NCI-H128 (cell line): ENCODE data around the gene GRIN3A.
"Not testable (repeated sequence)": the region's sequence is repeated elsewhere in the genome, so short reads cannot be mapped to it uniquely, and the experiment has no call there.

Source experiments
- DNase-seq: peaks from one replicate; lab custom pipeline; 2025; ENCODE audit not compliant: unreplicated experiment; lab: John Stamatoyannopoulos, UW

Gene GRIN3A

DNA sequence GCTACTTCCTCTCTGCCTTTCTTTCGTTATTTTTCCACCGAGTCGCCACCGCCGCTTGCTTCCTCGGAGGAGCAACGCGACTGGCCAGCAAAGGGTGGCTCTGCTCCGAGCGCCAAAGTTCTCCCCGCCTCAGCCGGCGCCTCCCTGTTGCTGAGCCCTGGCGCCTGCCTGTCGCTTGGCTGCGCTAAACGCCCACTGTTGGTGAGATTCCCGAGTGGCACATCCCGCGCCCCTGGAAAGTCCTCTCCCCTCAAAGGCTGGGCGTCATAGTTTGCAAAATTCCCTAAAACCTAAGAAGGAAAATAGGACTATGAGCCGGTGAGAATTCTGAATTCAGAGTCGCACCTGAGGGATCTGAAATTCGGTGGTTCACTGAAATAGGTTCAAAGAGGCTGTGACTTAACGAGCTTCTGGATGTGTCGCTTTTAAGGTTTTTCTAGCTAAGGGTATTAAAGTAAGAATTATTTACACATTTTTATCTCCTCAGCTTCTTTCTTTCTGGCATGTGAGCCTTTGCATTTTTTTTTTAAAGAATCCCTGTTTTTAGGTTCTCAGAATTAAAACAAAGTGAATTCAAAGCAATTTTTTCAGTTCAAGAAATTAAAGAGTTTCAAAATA, at the start of gene GRIN3A:
GRIN3A (minus strand) TSS at position 82 of the 618 bp plus-strand sequence. CDS start 668 bp downstream, outside the sequence.
- DNase-seq = peak; percentile 40

DNA sequence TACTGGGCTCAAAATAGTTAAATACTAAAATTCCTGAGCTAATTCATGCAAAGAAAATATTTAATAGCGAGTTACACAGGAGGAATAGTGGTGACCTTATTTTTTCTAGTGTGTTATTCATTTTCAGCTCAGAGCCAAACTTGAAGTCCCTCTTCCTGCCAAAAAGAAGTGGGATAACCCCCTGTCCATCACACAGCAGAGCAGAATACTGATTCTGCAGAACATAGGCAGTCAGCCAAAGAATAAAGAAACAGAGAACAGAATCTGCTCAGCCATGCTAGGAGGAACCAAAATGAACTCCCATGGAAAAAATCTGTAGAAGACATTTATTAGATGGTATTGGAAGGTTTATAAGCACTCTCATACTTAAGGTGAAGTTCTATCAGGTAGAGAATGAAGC, 49.4 kb upstream of the GRIN3A start:
- no peak for DNase-seq

DNA sequence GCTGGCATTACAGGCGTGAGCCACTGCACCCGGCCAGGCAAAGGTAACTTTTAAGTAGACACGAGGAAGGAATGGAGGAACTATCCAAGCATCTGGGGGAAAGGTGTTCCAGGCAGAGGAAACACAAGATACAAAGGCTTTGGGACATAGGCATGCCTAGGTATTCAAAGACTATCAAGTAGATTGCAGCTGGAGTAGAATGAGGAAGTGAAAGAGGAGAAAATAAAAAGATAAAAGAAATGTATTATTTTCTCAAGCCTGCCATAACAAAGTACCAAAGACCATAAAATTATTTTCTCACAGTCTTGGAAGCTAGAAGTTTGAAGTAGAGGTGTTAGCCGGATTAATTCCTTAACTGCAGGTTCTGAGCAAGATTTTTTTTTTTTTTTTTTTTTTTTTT, 39.9 kb upstream of the GRIN3A start:
- DNase-seq = no peak

DNA sequence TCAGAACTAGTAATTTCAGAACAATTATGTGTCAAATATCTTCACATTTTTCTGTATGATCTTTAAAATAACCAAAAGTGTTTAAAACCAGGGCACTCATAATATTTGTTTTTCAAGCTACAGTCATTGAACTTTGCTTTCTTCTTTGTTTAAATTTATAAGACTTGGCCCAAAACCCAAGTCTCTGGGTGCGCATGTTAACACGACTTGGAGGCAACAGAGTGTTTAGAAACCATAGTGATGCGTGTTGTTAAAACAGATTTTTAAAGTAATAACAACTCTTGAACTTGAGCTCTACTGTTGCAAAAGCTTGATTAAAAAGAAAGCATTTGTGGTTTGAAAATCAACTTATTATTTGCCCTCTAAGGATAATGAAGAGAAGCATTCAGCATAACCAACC, 26.0 kb upstream of the GRIN3A start:
- no peak for DNase-seq

DNA sequence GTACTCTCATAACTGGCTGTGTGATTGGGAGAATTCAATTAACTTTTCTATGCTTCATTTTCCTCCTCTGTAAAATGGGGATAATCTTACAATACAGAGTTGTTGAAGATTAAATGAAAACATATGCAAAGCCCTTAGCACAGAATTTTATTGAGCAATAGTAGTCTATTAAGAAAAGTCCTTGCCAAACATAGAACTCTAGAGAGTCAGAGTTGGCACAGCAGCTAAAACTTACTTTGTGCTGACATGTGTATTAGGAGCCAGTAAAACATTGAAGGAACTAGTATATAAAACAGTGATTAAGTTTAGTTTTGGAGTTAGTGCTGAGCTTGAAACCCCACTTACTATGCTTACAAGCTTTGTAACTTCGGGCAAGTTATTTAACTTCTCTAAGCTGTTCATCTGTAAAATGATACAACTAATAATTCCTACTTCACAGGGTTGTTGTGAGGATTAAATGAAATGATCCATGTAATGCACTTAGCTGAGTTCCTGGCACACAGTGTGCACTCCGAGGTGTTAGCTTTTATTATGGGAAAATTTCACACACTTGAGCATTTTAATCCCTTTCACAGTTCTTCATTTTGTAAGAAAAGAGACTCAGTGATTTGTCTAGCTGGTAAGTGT, 20.0 kb upstream of the GRIN3A start:
- DNase-seq = no peak

DNA sequence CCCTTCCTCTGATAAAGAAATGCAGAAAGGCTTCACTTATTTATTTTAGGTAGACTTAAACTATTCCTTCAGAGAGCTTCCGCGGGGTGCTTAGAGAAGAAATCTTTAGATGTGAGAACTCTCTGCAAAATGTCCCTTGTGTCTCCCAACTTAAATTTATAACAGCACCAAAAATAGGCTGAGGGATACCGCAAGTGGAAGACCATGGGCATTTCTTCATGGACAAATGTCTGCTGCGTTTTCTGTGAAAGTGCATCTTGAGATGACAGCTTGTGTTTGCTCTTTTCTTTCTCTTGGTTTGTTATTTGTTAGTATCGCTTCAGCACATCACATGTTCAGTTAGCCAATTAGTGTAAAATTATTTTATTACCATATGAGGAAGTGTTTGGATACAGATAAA, 15.3 kb upstream of the GRIN3A start:
- no peak for DNase-seq

DNA sequence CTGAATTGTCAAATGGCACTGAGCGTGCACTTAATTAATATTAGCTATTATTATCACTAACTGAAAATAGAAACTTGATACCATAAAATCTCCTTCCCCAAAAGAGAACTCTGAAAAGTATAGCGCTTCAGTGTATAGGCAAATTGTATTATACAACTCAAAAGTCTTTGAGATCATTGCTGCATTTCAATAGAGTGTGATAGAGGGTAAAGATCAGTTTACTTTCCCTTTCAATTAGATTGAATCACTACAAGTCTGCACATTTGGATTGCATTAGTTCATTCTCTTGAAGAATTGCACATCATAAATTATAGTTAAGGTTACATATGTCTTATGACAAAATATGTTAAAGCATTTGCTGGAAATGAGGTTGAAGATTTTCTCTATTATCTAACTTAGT, 13.4 kb upstream of the GRIN3A start:
- DNase-seq = no peak

DNA sequence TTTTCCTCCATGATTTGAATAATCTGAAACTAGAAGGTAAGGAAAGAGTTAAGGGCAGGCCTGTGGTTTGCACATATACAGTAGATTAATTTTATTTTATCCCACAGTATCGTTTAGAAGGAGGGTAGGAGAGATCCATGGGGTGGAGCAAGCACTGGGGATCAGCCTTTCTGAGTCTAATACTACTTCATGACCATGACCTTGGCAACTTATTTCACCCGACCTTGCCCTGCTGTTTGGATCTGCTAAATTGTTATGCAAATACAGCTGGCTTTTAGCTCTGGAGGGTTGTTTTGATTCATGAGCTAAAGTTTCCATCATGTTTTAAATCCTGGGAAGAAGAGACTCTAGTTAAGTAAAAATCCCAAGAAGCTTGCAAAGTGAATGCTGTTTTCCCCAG, 864 bp upstream of the GRIN3A start:
- DNase-seq = no peak

DNA sequence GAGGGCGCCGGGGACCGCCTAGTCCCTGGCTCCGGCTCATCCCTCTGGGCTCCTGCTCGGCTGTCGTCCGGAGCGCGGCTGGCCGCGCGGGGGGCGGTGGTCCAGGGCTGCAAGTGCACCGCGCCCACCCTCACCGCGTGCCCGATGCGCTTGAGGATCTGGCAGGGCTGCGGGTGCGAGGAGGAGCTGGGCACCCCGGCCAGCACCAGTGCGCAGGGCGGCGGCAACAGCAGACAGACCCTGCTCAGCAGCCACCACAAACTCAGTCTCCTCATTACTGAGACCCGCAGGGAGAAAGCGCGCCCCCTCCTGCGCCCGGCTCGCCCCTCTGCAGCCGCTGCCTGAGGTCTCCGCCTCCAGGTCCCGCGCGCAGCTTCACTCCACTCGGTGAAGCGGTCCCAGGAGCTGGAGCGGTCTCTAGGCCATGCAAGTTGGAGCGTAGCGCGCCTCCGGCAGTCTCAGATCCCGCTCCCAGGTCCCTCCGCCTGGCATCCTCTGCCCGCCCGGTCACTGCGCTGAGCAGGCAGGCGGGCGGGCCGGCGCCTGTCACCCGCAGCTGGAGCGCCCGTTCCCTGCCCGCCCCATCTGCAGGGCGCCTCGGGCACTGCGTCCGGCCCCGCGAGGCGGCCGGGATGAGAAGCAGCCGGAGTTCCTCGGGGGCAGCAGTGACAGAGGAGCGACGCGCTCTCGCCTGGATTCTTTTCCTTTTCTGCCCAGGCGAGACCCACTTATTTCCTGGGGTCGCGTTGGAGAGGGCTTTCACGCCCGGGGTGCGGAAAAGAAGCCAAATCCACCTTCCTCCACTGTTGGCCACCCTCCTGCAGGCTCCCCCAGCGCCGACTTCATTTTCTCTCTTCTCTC, 512 bp downstream of the GRIN3A start:
- DNase-seq = no peak

DNA sequence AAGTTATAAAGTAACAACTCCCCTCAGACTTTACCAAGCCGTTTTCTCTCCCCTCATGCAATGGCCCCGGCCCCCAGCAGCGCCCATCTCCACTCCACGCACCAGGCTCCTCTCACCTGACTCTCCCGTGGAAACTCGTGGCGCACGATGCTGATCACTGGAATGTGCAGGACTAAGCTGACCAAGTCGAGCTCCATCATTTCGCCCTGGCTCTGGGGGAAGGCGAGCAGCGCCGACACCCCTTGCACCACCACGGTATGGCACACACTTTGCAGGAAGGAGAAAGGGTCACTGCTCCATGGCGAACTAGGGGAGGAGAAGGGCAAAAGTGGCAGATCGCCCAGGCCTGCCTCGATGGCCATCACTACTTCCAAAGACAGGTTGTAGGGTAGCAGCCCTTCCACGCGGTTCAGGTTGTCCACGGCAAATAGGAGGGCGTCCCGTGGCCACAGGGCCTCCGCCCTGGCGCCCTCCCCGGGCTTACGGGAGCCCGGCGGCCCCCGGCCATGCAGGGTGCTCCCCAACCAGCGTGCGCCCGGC, 1.2 kb downstream of the GRIN3A start:
- no peak for DNase-seq

DNA sequence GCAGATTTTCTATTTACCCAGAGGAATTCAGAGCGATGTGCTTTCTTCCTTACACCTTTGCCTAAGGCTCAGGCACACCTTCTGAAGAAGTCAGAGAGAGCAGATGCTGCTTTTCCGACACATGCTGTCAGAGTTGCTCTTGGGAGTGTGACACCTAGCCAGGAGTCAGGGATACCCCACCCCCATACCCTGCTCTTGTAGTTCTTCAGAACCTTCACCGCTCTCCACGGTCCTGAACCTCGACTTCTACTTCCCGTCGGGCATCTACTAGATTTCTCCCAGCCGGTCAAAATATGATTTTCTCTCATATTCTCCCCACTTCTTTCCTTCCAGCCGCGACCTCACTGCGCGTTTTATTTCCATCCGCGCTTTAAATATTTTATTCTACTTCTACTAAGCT, 1.7 kb downstream of the GRIN3A start:
- DNase-seq = no peak

DNA sequence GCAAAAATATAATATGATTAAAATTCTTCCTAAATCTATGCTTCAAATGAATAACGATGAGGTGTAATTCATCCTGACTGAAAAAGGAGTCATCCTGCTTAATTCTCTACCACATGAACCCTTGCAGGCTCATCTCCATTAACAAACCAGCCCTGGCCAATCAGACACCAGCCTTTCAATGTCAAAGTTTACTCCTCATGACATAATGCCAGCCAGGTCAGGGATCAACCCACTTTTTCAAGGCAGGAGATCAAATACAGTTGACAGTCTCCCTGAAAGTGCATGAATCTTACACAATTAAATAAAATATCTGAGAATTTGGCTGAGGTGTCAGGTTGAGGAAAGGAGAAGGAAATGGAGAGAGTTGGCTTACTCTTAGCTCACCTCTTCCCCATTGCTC, 7.0 kb downstream of the GRIN3A start:
- no peak for DNase-seq

DNA sequence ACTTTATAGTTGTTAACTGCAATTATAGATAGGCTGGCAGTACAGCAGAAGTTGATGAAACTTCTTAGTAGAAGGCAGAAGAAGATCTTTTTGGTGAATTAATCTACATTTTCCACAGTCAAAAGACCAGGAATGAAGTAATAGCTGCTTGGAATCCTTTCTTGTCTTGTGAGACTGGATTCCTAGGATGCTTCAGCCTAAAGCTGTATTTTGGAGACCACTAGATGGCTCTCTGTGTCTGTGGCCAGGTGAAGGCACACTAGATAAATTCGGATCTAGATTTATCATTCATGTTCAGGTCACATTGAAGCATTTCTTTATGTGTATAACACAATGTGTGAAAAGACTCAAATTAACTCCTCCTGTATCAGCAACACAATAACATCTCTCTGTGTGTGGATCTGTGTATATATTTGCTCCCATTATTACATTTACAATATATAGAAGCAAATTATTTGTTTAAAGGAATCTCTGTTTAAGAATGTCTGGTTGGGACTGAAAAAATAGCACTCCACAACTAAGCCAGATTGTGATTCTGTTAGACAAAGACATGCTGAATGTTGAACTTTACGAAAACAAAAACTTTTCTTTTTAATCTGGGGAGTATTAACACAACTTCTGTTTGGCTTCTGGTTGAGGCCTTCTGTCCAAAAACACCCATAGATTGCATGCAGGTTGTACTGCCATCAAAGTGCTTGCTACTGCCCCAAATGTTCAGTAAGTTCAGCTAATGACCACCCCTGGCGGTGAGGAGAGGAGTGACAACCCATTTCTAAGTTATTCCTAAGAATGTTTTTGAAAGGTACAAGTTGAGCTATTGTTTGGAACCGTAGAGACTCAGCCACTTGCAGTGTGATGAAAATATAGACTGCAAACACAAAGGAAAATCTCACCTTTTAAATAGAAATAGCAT, 10.6 kb downstream of the GRIN3A start:
- DNase-seq = no peak

DNA sequence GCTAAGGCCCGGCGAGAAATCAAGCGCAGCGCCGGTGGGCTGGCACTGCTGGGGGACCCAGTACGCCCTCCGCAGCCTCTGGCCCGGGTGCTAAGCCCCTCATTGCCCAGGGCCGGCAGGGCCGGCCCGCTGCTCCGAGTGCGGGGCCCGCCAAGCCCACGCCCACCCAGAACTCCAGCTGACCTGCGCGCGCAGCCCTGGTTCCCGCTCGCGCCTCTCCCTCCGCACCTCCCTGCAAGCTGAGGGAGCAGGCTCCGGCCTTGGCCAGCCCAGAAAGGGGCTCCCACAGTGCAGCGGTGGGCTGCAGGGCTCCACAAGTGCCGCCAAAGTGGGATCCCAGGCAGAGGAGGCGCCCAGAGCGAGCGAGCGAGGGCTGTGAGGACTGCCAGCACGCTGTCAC, 14.2 kb downstream of the GRIN3A start:
- DNase-seq = not testable (repeated sequence)

DNA sequence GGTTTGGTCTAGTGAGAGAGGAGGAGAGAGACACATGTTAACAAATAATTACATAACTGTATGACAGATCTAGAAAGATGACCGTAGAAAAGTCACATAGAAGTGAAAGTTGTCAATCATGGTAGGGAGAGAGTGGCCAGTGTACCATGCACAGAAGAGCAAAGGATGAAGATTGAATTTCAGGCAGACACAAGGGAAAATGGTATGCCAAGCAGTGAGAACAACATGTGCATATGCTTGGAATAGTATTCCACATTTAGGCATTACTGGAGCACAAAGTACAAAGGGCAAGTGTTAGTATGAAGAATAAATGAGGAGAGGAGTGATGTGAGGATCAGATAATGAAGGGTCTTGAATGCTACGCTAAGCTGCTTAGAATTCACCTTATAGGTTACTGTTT, 20.3 kb downstream of the GRIN3A start:
- no peak for DNase-seq

DNA sequence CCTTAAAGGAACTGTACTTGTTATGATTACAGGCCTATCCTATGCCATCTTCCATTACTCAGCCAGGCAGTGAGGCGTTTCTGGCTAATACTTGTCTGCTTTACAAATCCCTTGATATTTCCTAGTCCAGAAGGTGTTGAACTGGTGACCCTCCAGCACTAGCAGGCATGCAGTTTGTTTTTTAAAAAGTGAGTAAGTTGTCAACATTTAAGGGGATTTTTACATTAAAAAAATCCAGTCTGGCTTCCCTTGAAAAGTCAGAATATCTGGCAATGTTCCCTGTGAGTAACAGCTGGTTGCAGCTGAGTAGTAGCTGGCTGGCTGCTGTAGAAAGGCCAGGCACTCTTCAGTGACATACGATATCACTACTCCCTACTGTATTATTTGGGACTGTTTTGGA, 21.8 kb downstream of the GRIN3A start:
- no peak for DNase-seq

DNA sequence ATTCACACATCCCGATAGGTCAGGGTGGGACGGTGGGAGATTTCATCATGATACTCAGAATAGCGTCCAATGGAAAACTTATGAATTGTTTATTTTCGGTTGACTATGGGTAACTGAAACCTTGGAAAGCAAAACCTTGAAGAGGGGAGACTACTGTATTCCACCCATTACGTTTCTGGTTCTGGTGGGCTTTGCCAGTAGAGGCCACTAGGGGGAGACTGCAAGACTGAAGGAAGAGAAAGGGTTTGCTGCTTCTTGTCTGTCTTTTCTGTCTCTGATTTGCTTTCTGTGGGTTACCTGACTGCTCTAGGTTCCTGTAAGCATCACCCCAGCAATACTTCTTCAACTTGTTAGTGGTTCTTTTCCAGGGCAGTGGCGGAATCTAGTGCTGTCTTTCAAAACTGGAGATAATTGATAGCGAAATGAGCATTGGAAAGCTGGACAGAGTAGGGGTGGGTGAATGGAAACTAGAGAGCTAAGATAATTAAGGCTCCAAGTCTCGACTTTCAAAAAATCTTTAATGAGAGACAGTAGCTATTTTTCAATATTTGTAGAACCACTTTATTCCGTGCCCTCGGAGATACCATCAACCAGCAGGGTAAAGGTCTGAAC, 27.0 kb downstream of the GRIN3A start:
- DNase-seq = no peak

DNA sequence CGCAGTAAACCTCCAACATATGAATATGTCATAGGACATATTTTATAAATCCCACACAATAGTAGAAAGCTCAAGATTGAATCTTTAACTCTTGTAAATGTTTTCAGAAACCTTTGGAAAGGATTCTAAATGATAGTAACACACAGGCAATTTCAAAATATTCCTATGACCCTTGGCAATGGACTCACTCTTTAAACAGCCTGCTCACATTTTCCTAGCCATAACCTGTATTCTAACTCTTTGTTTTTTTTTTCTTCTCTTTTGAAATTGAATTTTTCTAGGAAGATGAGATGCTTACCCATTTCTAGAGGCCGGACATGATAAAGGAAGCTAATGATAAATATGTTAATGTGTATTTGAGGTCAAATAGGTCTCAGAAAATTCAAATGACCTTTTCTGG, 29.6 kb downstream of the GRIN3A start:
- DNase-seq = no peak

DNA sequence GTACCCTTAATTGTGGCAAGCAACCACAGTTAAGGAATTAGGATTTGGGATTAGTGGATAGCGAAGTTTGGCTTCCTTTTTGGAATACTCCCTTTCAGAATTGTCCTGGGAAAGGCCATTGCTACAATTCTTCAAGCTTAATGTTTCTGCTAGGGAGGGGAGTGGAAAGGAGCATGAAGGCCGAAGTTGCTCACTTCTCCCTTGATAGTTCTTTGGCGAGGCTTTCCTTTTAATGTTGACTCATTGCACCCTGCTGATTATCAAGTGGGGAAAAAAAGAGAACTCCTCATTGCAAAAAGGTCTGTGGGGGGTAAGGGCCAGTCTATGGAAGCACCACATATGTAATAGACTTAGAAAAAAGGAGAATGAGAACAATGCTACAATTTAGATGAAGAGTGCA, 30.7 kb downstream of the GRIN3A start:
- DNase-seq = no peak

DNA sequence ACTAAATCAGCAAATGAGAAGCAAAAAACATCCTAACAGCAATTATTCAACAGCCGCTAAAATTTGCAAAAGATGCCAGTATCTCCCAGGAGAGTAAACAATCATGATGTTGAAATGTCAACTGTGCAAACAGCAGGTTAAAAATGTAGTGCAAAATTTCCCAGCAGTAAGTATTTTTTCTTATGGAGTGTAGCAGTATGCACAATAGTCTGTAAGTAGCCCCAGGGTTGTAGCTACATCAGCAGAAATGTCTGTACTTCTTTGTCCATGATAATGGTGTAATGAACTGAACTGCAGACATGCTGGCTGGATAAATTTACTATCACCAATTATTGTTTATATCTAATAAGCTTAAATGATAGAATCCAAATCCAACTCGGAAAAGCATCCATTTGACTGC, 31.4 kb downstream of the GRIN3A start:
- no peak for DNase-seq
